Fibroblast of lung (primary cell): ENCODE results near the gene TGM5. TPM values are rescaled to one million over a fixed set of nuclear protein-coding genes. Genes with fewer than 3 reads are reported as not detected.

Experiments used
- DNase-seq, 2 donors: peaks; one replicate each; pipeline versions ENCODE4 v3.0.0 to v3.0.0-alpha.2; 2010; ENCODE audit warnings: low read depth in 2 of 2
- H2AFZ ChIP-seq: 2 replicates; pipeline ENCODE4 v1.5.1; 2012; ENCODE audit warnings: low read length, control low read depth, inconsistent platforms
- H3K27ac ChIP-seq: 2 replicates; pipeline ENCODE4 v1.5.1; 2011; ENCODE audit warnings: low read length, control low read depth; ENCODE audit not compliant: insufficient read depth
- H3K27me3 ChIP-seq: 2 replicates; pipeline ENCODE4 v1.5.1; 2011; ENCODE audit warnings: mild to moderate bottlenecking, low read length; ENCODE audit not compliant: control insufficient read depth, insufficient read depth
- H3K36me3 ChIP-seq: 2 replicates; pipeline ENCODE4 v1.5.1; 2011; ENCODE audit warnings: low read length; ENCODE audit not compliant: control insufficient read depth, insufficient read depth
- H3K4me1 ChIP-seq: 2 replicates; pipeline ENCODE4 v1.5.1; 2011; ENCODE audit warnings: low read length; ENCODE audit not compliant: control insufficient read depth, insufficient read depth; ENCODE audit errors: extremely low read depth
- H3K4me2 ChIP-seq: 2 replicates; pipeline ENCODE4 v1.5.1; 2011; ENCODE audit warnings: low read length, control low read depth; ENCODE audit not compliant: insufficient read depth; ENCODE audit errors: extremely low read depth
- H3K4me3 ChIP-seq, 4 experiments: fragments of 200-600 bp in 1 of 4; sonication (generic) in 1 of 4; replicated peaks in 1 of 4; 2 replicates each; pipeline ENCODE4 v1.5.1; 2011 to 2016; ENCODE audit warnings: low read length in 4 of 4, low read depth in 3 of 4, mild to moderate bottlenecking in 3 of 4, control low read depth in 2 of 4, inconsistent platforms in 1 of 4, mixed read lengths in 1 of 4; ENCODE audit not compliant: insufficient read depth in 1 of 4; ENCODE audit errors: control extremely low read depth in 1 of 4
- H3K79me2 ChIP-seq: 2 replicates; pipeline ENCODE4 v1.5.1; 2012; ENCODE audit warnings: mild to moderate bottlenecking, low read length, inconsistent platforms; ENCODE audit not compliant: control insufficient read depth, insufficient read depth
- H3K9ac ChIP-seq: 2 replicates; pipeline ENCODE4 v1.5.1; 2011; ENCODE audit warnings: mild to moderate bottlenecking, low read length, control low read depth; ENCODE audit not compliant: insufficient read depth
- H3K9me3 ChIP-seq: 2 replicates; pipeline ENCODE4 v1.5.1; 2012; ENCODE audit warnings: low read depth, low read length; ENCODE audit not compliant: control insufficient read depth, insufficient read depth
- H4K20me1 ChIP-seq: 2 replicates; pipeline ENCODE4 v1.5.1; 2011; ENCODE audit warnings: low read length; ENCODE audit not compliant: control insufficient read depth, insufficient read depth; ENCODE audit errors: extremely low read depth
- CTCF ChIP-seq, 2 donors: IDR thresholded peaks in 1 of 2; conservative IDR thresholded peaks in 1 of 2; 1 replicate in 1 of 2; 2 replicates in 1 of 2; pipeline ENCODE4 v1.5.1; 2011 to 2012; ENCODE audit warnings: low read length in 2 of 2, control low read depth in 1 of 2, inconsistent platforms in 1 of 2, low read depth in 1 of 2, mild to moderate bottlenecking in 1 of 2
- EZH2 ChIP-seq: IDR thresholded peaks from 2 replicates; pipeline ENCODE4 v1.5.1; 2012; ENCODE audit warnings: low read length, control low read depth, mild to moderate bottlenecking; ENCODE audit errors: missing control alignments
- polyA plus RNA-seq, 2 donors: library from polyadenylated mRNA; depleted of rRNA in 1 of 2; stranded (reverse) in 1 of 2; unstranded in 1 of 2; fragments of >200 nt; gene quantifications; 2 replicates each; pipeline ENCODE4 v1.2.1, GENCODE V29; 2011 to 2012; ENCODE audit warnings: missing spikeins in 1 of 2
- total RNA-seq: library from RNA; depleted of rRNA; stranded (reverse); fragments of >200 nt; gene quantifications from 2 replicates; pipeline ENCODE4 v1.2.1, GENCODE V29; 2014

The TGM5 gene
- total and polyA plus RNA-seq, 2 donors (not counting 1 experiment from before 2014, with no cell fraction given) = under 0.01 to 0.03 TPM

GRCh38 chr15:43302205-43302817 is 35.6 kb upstream of the TGM5 start, which contains the start of gene TGM7:
TGM7 (minus strand) TSS chr15:43302255.
- Histone ChIP-seq H3K9ac (no peak within 1 kb of the TSS), H2AFZ (no peak within 1 kb of the TSS), H3K27ac (no peak within 1 kb of the TSS), H3K27me3 (peaks cover 16% of the 10 kb centered on the region), H3K79me2 (no peaks in the 10 kb centered on the region), H3K36me3 (no peaks in the 10 kb centered on the region), H3K4me3 (no peak within 1 kb of the TSS), H4K20me1 (no peaks in the 10 kb centered on the region), H3K4me1 (no peaks in the 10 kb centered on the region), H3K9me3 (no peaks in the 10 kb centered on the region), H3K4me2 (no peak within 1 kb of the TSS)
- no peak for DNase-seq
- TF ChIP-seq CTCF (conservative IDR thresholded peaks at IDR 0.05 in 1 of 2, IDR thresholded peaks at IDR 0.05 in 1 of 2; ENCODE audit: low read depth in 1 of 2, low read length in 2 of 2) (no peak), EZH2 (no peak)

GRCh38 chr15:43299884-43300283 is 33.2 kb upstream of the TGM5 start:
- Histone ChIP-seq H2AFZ (no peak overlapping the region), H3K4me3 (no peak overlapping the region), H3K36me3 (no peaks in the 10 kb centered on the region), H3K9ac (no peak overlapping the region), H3K9me3 (no peaks in the 10 kb centered on the region), H3K27ac (no peak overlapping the region), H3K4me1 (no peaks in the 10 kb centered on the region), H3K4me2 (no peak overlapping the region), H4K20me1 (no peaks in the 10 kb centered on the region), H3K79me2 (no peaks in the 10 kb centered on the region), H3K27me3 (peaks cover 5% of the 10 kb centered on the region)
- TF ChIP-seq CTCF (conservative IDR thresholded peaks at IDR 0.05 in 1 of 2, IDR thresholded peaks at IDR 0.05 in 1 of 2; ENCODE audit: low read depth in 1 of 2, low read length in 2 of 2) (no peak), EZH2 (no peak)
- DNase-seq = no peak

GRCh38 chr15:43299411-43299810 is 32.7 kb upstream of the TGM5 start:
- no peaks in the 10 kb centered on the region for H3K36me3 ChIP-seq
- no peak overlapping the region for H2AFZ ChIP-seq
- H3K4me1 ChIP-seq = no peaks in the 10 kb centered on the region
- TF ChIP-seq EZH2 (no peak), CTCF (conservative IDR thresholded peaks at IDR 0.05 in 1 of 2, IDR thresholded peaks at IDR 0.05 in 1 of 2; ENCODE audit: low read depth in 1 of 2, low read length in 2 of 2) (no peak)
- H4K20me1 ChIP-seq = no peaks in the 10 kb centered on the region
- no peak overlapping the region for H3K4me3 ChIP-seq
- DNase-seq = no peak
- H3K27ac ChIP-seq = no peak overlapping the region
- no peak overlapping the region for H3K4me2 ChIP-seq
- no peaks in the 10 kb centered on the region for H3K9me3 ChIP-seq
- H3K9ac ChIP-seq = no peak overlapping the region
- peaks cover 8% of the 10 kb centered on the region for H3K27me3 ChIP-seq
- no peaks in the 10 kb centered on the region for H3K79me2 ChIP-seq
